ENCODE results near the gene PMPCA. TPM values are rescaled to one million over a fixed set of nuclear protein-coding genes. Genes with fewer than 3 reads are reported as not detected.

PMPCA gene
- total RNA-seq, 6 experiments from 2014 or later, result 49.6 to 64.9 (median 52.8) TPM

GRCh38 chr9:136471802-136472487, 61.5 kb downstream of the PMPCA start:
- peaks cover 23 to 95% (median 75%) of the 10 kb centered on the region in 4 donors for H3K36me3 ChIP-seq
- 92% methylated on average over 7 of the region's 19 CpGs for WGBS (ENCODE audit: insufficient coverage, low coverage, low lambda C conversion rate, missing lambda C conversion rate)
- intact Hi-C loops (cut with DNase I), result no loop called here
- no peak overlapping the region for H3K27ac ChIP-seq
- no peaks in the 10 kb centered on the region for H3K4me1 ChIP-seq
- TF ChIP-seq POLR2A (IDR thresholded peaks at IDR 0.05) (no peak), CTCF (IDR thresholded peaks at IDR 0.05) (no peak)
- no peak overlapping the region for H3K4me3 ChIP-seq
- no peaks in the 10 kb centered on the region for H3K9me3 ChIP-seq
- ATAC-seq, result no peak
- H3K27me3 ChIP-seq, result no peaks in the 10 kb centered on the region
- DNase-seq, result no peak

GRCh38 chr9:136472640-136473353, 62.3 kb downstream of the PMPCA start:
- TF ChIP-seq POLR2A (IDR thresholded peaks at IDR 0.05) (no peak), CTCF (IDR thresholded peaks at IDR 0.05) (no peak)
- H3K4me3 ChIP-seq, result no peak overlapping the region
- peaks cover 26 to 95% (median 72%) of the 10 kb centered on the region in 4 donors for H3K36me3 ChIP-seq
- no peaks in the 10 kb centered on the region for H3K27me3 ChIP-seq
- no peaks in the 10 kb centered on the region for H3K4me1 ChIP-seq
- DNase-seq, result no peak
- 71% methylated on average over 3 of the region's 28 CpGs for WGBS (ENCODE audit: insufficient coverage, low coverage, low lambda C conversion rate, missing lambda C conversion rate)
- no peak for ATAC-seq
- H3K27ac ChIP-seq, result no peak overlapping the region
- intact Hi-C loops (cut with DNase I), result no loop called here
- H3K9me3 ChIP-seq, result no peaks in the 10 kb centered on the region

- Histone ChIP-seq H3K27me3 (no peaks in the 10 kb centered on the region), H3K4me1 (no peaks in the 10 kb centered on the region), H3K9me3 (no peaks in the 10 kb centered on the region), H3K36me3 (peaks cover 26 to 91% (median 69%) of the 10 kb centered on the region in 4 donors), H3K4me3 (no peak overlapping the region), H3K27ac (no peak overlapping the region)
- TF ChIP-seq POLR2A (IDR thresholded peaks at IDR 0.05), result no peak
- TF ChIP-seq CTCF (IDR thresholded peaks at IDR 0.05), result no peak
- ATAC-seq (no peak), DNase-seq (no peak)
- intact Hi-C loops (cut with DNase I), result no loop called here
- WGBS (ENCODE audit: insufficient coverage, low coverage, low lambda C conversion rate, missing lambda C conversion rate), result 80% methylated on average over 3 of the region's 14 CpGs
These were observed 62.9 kb downstream of the PMPCA start for GRCh38 chr9:136473354-136473721.

Other genes starting within 250 kb of the PMPCA start
- not detected for gene LHX3, start 205.5 kb upstream of the PMPCA start, total RNA-seq
- gene QSOX2, start 164.8 kb upstream of the PMPCA start, total RNA-seq, result 1 to 10 TPM; 2.9 to 8.7 (median 6.4) TPM
- gene CCDC187, start 106.6 kb upstream of the PMPCA start, total RNA-seq, result under 1 TPM in 3 of 6 experiments, not detected in 3; 0.09 to 0.80 (median 0.62) TPM
- 1 to 10 TPM; 1.3 to 4.8 (median 4.1) TPM for gene GPSM1, start 83.1 kb upstream of the PMPCA start, total RNA-seq
- gene DNLZ, start 46.9 kb upstream of the PMPCA start, total RNA-seq, result 10 to 100 TPM in 3 of 6 experiments, 1 to 10 TPM in 3; 5.0 to 26.0 (median 10.4) TPM
- gene CARD9, start 37.0 kb upstream of the PMPCA start, total RNA-seq, result 1 to 10 TPM in 3 of 6 experiments, under 1 TPM in 3; 0.48 to 1.6 (median 1.1) TPM
- gene SNAPC4, start 10.5 kb upstream of the PMPCA start, total RNA-seq, result 1 to 10 TPM; 3.8 to 6.5 (median 5.4) TPM
- 10 to 100 TPM; 27.9 to 53.5 (median 35.4) TPM for gene ENTR1, start within 50 bp of the PMPCA start, total RNA-seq
- 1 to 10 TPM; 5.9 to 7.6 (median 6.0) TPM for gene INPP5E, start 29.2 kb downstream of the PMPCA start, total RNA-seq
- 100 to 1,000 TPM in 2 of 6 experiments, 10 to 100 TPM in 4; 46.9 to 108 (median 72.0) TPM for gene SEC16A, start 72.4 kb downstream of the PMPCA start, total RNA-seq
- gene NOTCH1, start 135.4 kb downstream of the PMPCA start, total RNA-seq, result 10 to 100 TPM; 17.4 to 26.2 (median 19.3) TPM